Bronchial epithelial cell (primary cell): ENCODE measurements around the gene OPTN. TPM values are rescaled to one million over a fixed set of nuclear protein-coding genes. Genes with fewer than 3 reads are reported as not detected.
A peak's percentile ranks its signal among the peaks of the same experiment; 100 is the strongest.

Experiments used
- DNase-seq: peaks from one replicate; pipeline ENCODE4 v3.0.0-alpha.2; 2010; ENCODE audit warnings: low read depth
- FAIRE-seq: peaks from 2 replicates; lab custom pipeline; 2011; peaks lifted over from hg19 to GRCh38; lab: Jason Lieb, UNC
- H3K27me3 ChIP-seq: 2 replicates; pipeline ENCODE4 v1.5.1; 2011; ENCODE audit warnings: low read length; ENCODE audit not compliant: control insufficient read depth, insufficient read depth
- H3K36me3 ChIP-seq: 2 replicates; pipeline ENCODE4 v1.5.1; 2011; ENCODE audit warnings: low read length; ENCODE audit not compliant: control insufficient read depth, insufficient read depth
- H3K4me3 ChIP-seq: 2 replicates; pipeline ENCODE4 v1.5.1; 2011; ENCODE audit warnings: mild to moderate bottlenecking, low read depth, low read length, control low read depth
- CTCF ChIP-seq: IDR thresholded peaks from 2 replicates; pipeline ENCODE4 v1.5.1; 2011; ENCODE audit warnings: mild to moderate bottlenecking, moderate library complexity, low read length, control low read depth, inconsistent platforms; ENCODE audit not compliant: insufficient read depth, severe bottlenecking
- total RNA-seq: library from RNA; depleted of rRNA; stranded (reverse); fragments of >200 nt; gene quantifications from 2 replicates; pipeline ENCODE4 v1.2.1, GENCODE V29; 2014

OPTN gene
- total RNA-seq, 1 donor from 2014 or later: 57.1 TPM

GRCh38 chr10:13103554-13103953 lies 3.6 kb downstream of the OPTN start:
- no peak for FAIRE-seq
- no peak overlapping the region for H3K4me3 ChIP-seq
- peaks cover 4% of the 10 kb centered on the region for H3K36me3 ChIP-seq
- TF ChIP-seq CTCF: no peak
- no peak for DNase-seq
- no peaks in the 10 kb centered on the region for H3K27me3 ChIP-seq

GRCh38 chr10:13104697-13105096 lies 4.7 kb downstream of the OPTN start:
- no peak for DNase-seq
- no peak for FAIRE-seq

GRCh38 chr10:13105184-13105583 lies 5.2 kb downstream of the OPTN start:
- DNase-seq: peak; percentile 22
- no peaks in the 10 kb centered on the region for H3K27me3 ChIP-seq
- no peak for FAIRE-seq
- H3K4me3 ChIP-seq: no peak overlapping the region
- peaks cover 10% of the 10 kb centered on the region for H3K36me3 ChIP-seq
- no peak for TF ChIP-seq CTCF

More at GRCh38 chr10:13104697-13105096, 4.7 kb downstream of the OPTN start:
- Histone ChIP-seq H3K36me3 (peaks cover 9% of the 10 kb centered on the region), H3K4me3 (no peak overlapping the region), H3K27me3 (no peaks in the 10 kb centered on the region)
- TF ChIP-seq CTCF: no peak

- TF ChIP-seq CTCF: no peak
- FAIRE-seq (no peak), DNase-seq (no peak)
- H3K36me3 ChIP-seq: peaks cover 15% of the 10 kb centered on the region
- H3K4me3 ChIP-seq: no peak overlapping the region
- H3K27me3 ChIP-seq: no peaks in the 10 kb centered on the region
These were observed 6.6 kb downstream of the OPTN start for GRCh38 chr10:13106387-13107045.

- DNase-seq: no peak
- FAIRE-seq: no peak
- no peaks in the 10 kb centered on the region for H3K27me3 ChIP-seq
- no peak for TF ChIP-seq CTCF
- H3K4me3 ChIP-seq: no peak overlapping the region
- peaks cover 26% of the 10 kb centered on the region for H3K36me3 ChIP-seq
These were observed 10.9 kb downstream of the OPTN start for GRCh38 chr10:13110908-13111307.

GRCh38 chr10:13113544-13113943 lies 13.6 kb downstream of the OPTN start:
- no peak for TF ChIP-seq CTCF
- Histone ChIP-seq H3K27me3 (no peaks in the 10 kb centered on the region), H3K4me3 (no peak overlapping the region), H3K36me3 (peaks cover 31% of the 10 kb centered on the region)
- no peak for DNase-seq
- no peak for FAIRE-seq
